ENCODE data around the gene SGPP2.

SGPP2 gene

GRCh38 chr2:222485367-222486211 lies 61.2 kb downstream of the SGPP2 start:
- TF ChIP-seq, protein P1, sequence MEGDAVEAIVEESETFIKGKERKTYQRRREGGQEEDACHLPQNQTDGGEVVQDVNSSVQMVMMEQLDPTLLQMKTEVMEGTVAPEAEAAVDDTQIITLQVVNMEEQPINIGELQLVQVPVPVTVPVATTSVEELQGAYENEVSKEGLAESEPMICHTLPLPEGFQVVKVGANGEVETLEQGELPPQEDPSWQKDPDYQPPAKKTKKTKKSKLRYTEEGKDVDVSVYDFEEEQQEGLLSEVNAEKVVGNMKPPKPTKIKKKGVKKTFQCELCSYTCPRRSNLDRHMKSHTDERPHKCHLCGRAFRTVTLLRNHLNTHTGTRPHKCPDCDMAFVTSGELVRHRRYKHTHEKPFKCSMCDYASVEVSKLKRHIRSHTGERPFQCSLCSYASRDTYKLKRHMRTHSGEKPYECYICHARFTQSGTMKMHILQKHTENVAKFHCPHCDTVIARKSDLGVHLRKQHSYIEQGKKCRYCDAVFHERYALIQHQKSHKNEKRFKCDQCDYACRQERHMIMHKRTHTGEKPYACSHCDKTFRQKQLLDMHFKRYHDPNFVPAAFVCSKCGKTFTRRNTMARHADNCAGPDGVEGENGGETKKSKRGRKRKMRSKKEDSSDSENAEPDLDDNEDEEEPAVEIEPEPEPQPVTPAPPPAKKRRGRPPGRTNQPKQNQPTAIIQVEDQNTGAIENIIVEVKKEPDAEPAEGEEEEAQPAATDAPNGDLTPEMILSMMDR (IDR thresholded peaks at IDR 0.05): no peak
- Histone ChIP-seq H3K27ac (no peak overlapping the region), H3K4me3 (no peak overlapping the region)
- DNase-seq (ENCODE audit: low spot score): no peak

GRCh38 chr2:222490131-222490530 lies 65.8 kb downstream of the SGPP2 start:
- TF ChIP-seq, protein P1 (IDR thresholded peaks at IDR 0.05): no peak
- Histone ChIP-seq H3K4me3 (no peak overlapping the region), H3K27ac (no peak overlapping the region)
- no peak for DNase-seq (ENCODE audit: low spot score)

GRCh38 chr2:222492683-222493082 lies 68.3 kb downstream of the SGPP2 start:
- TF ChIP-seq, protein P1 (IDR thresholded peaks at IDR 0.05): no peak
- no peak for DNase-seq (ENCODE audit: low spot score)
- Histone ChIP-seq H3K27ac (no peak overlapping the region), H3K4me3 (no peak overlapping the region)

GRCh38 chr2:222494104-222494739 lies 69.9 kb downstream of the SGPP2 start:
- TF ChIP-seq, protein P1 (IDR thresholded peaks at IDR 0.05): no peak
- Histone ChIP-seq H3K27ac (no peak overlapping the region), H3K4me3 (no peak overlapping the region)
- DNase-seq (ENCODE audit: low spot score): no peak

- no peak overlapping the region for H3K27ac ChIP-seq
- H3K4me3 ChIP-seq: no peak overlapping the region
- DNase-seq (ENCODE audit: low spot score): no peak
- TF ChIP-seq, protein P1 (IDR thresholded peaks at IDR 0.05): no peak
Observed at GRCh38 chr2:222495388-222495787, 71.0 kb downstream of the SGPP2 start.

GRCh38 chr2:222499226-222499625 lies 74.9 kb downstream of the SGPP2 start:
- DNase-seq (ENCODE audit: low spot score): no peak
- no peak overlapping the region for H3K27ac ChIP-seq
- TF ChIP-seq, protein P1 (IDR thresholded peaks at IDR 0.05): no peak
- H3K4me3 ChIP-seq: no peak overlapping the region

- no peak overlapping the region for H3K27ac ChIP-seq
- TF ChIP-seq, protein P1 (IDR thresholded peaks at IDR 0.05): no peak
- H3K4me3 ChIP-seq: no peak overlapping the region
- no peak for DNase-seq (ENCODE audit: low spot score)
Observed at GRCh38 chr2:222504191-222504590, 79.8 kb downstream of the SGPP2 start.
